Sigmoid colon (tissue), 4 donors: ENCODE results near the gene HOXD3.

Source experiments
- EP300 ChIP-seq, 4 donors: sonication (generic); formaldehyde crosslinking; IDR thresholded peaks; one replicate each; pipeline ENCODE4 v1.6.1; 2017; ENCODE audit warnings: antibody characterized with exemption in 4 of 4
- POLR2A ChIP-seq, 2 donors: fragments of 450-650 bp; IDR thresholded peaks; one replicate each; pipeline ENCODE4 v1.6.1; 2016; ENCODE audit warnings: antibody characterized with exemption in 2 of 2, mild to moderate bottlenecking in 2 of 2, moderate library complexity in 2 of 2
- TF ChIP-seq, protein P1 (sequence below), 4 experiments: fragments of 450-650 bp in 3 of 4; fragments of 200-600 bp in 1 of 4; IDR thresholded peaks; one replicate each; pipeline ENCODE4 v1.5.1; 2016 to 2019; ENCODE audit warnings: antibody characterized with exemption in 4 of 4, mild to moderate bottlenecking in 3 of 4, moderate library complexity in 2 of 4

DNA sequence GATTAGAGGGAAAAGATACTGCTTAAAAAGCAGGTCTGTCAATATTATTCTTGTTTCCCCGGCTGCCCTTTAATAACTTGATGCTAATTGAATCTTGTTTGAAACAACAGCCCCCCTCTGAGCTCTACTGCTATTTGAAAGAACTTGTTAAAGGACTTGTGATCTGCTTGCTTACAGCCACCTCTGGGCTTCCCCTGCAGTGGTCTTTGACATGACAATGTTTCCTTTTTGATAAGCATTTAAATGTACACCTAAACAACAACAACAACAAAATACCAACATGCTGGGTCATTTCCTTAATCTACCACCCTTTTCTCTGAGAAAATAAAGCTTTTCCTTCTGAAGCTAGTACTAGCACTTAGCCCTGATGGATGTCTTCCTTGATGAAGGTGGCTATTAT is 35.2 kb downstream of the HOXD3 start:
- TF ChIP-seq, protein P1, sequence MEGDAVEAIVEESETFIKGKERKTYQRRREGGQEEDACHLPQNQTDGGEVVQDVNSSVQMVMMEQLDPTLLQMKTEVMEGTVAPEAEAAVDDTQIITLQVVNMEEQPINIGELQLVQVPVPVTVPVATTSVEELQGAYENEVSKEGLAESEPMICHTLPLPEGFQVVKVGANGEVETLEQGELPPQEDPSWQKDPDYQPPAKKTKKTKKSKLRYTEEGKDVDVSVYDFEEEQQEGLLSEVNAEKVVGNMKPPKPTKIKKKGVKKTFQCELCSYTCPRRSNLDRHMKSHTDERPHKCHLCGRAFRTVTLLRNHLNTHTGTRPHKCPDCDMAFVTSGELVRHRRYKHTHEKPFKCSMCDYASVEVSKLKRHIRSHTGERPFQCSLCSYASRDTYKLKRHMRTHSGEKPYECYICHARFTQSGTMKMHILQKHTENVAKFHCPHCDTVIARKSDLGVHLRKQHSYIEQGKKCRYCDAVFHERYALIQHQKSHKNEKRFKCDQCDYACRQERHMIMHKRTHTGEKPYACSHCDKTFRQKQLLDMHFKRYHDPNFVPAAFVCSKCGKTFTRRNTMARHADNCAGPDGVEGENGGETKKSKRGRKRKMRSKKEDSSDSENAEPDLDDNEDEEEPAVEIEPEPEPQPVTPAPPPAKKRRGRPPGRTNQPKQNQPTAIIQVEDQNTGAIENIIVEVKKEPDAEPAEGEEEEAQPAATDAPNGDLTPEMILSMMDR (IDR thresholded peaks at IDR 0.05): no peak
- TF ChIP-seq EP300 (IDR thresholded peaks at IDR 0.05): no peak
- TF ChIP-seq POLR2A (IDR thresholded peaks at IDR 0.05): no peak
